22Rv1 (cell line): Measurements from ENCODE around the gene CADM1.

Source experiments
- H3K27ac ChIP-seq: fragments of 450-650 bp; 2 replicates; pipeline ENCODE4 v1.5.1; 2017
- ZFX ChIP-seq: fragments of 450-650 bp; IDR thresholded peaks from 2 replicates; pipeline ENCODE4 v1.6.1; 2017; ENCODE audit warnings: antibody characterized with exemption, borderline replicate concordance
- TF ChIP-seq, protein P1 (sequence below): fragments of 450-650 bp; IDR thresholded peaks from 2 replicates; pipeline ENCODE4 v1.5.1; 2017; ENCODE audit warnings: mild to moderate bottlenecking

Gene CADM1

GRCh38 chr11:115333121-115333520, 171.1 kb downstream of the CADM1 start:
- TF ChIP-seq ZFX = no peak
- TF ChIP-seq, protein P1, sequence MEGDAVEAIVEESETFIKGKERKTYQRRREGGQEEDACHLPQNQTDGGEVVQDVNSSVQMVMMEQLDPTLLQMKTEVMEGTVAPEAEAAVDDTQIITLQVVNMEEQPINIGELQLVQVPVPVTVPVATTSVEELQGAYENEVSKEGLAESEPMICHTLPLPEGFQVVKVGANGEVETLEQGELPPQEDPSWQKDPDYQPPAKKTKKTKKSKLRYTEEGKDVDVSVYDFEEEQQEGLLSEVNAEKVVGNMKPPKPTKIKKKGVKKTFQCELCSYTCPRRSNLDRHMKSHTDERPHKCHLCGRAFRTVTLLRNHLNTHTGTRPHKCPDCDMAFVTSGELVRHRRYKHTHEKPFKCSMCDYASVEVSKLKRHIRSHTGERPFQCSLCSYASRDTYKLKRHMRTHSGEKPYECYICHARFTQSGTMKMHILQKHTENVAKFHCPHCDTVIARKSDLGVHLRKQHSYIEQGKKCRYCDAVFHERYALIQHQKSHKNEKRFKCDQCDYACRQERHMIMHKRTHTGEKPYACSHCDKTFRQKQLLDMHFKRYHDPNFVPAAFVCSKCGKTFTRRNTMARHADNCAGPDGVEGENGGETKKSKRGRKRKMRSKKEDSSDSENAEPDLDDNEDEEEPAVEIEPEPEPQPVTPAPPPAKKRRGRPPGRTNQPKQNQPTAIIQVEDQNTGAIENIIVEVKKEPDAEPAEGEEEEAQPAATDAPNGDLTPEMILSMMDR = no peak

DNA sequence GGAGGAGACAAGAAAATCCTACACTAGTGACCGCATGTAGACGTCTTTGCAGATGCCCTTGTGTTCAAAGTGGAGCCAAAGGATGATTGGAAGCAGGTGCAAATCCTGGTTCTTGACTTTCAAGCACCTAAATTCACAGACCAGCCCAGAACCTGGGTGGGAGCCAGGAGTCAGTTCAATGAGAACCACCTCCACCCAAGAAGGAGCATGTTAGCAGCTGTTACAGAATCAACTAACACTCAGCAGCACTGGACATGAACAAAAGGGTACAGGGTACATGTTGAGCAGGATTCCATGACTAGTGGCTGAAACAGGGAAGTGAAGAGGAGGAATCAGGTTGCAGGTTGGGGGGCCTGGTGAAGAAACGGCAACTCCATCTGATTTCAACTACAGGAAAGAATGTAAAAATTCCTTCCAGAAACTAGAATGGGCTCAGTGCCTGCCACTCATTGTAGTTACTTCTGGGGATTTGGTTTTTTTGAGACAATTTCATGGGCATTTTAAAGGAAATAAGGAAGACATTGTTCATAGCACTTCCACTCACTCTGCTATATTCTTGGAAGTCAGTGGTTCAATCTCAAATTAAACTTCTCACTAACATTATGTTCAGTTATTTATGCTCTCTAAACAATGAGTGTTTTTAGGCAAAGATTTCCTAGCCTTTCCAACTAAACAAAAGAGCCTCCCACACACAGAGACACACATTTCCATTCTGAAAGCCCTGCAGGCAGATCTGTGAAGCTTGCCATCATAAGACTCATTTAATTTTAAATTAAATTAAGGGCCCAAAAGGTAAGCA, 173.3 kb downstream of the CADM1 start:
- TF ChIP-seq ZFX = no peak
- TF ChIP-seq, protein P1 = no peak
- H3K27ac ChIP-seq = no peak overlapping the region

More at GRCh38 chr11:115333121-115333520, 171.1 kb downstream of the CADM1 start:
- H3K27ac ChIP-seq = no peak overlapping the region

- no peak overlapping the region for H3K27ac ChIP-seq
- TF ChIP-seq ZFX = no peak
- TF ChIP-seq, protein P1 = no peak
These were observed 177.7 kb downstream of the CADM1 start for GRCh38 chr11:115326526-115326925.

DNA sequence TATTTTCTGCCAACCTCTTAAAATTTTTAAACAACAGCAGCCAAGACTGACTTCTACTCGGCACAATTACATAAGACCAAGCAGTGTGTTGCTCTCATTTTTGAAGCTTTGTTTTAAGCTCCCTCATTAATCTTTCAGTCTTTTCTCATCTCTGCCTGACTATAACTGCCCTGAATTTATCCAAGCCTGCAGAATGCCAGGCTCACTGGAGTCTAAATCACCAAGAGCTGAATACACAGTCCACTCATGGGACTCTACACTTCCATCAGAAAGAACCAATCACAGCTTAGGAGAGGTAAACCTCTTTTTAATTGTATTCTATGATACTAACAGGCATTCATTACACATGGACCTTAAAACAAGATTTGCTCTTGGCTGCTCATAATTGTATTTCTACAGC, 178.7 kb downstream of the CADM1 start:
- TF ChIP-seq, protein P1 = no peak
- TF ChIP-seq ZFX = no peak
- H3K27ac ChIP-seq = no peak overlapping the region

DNA sequence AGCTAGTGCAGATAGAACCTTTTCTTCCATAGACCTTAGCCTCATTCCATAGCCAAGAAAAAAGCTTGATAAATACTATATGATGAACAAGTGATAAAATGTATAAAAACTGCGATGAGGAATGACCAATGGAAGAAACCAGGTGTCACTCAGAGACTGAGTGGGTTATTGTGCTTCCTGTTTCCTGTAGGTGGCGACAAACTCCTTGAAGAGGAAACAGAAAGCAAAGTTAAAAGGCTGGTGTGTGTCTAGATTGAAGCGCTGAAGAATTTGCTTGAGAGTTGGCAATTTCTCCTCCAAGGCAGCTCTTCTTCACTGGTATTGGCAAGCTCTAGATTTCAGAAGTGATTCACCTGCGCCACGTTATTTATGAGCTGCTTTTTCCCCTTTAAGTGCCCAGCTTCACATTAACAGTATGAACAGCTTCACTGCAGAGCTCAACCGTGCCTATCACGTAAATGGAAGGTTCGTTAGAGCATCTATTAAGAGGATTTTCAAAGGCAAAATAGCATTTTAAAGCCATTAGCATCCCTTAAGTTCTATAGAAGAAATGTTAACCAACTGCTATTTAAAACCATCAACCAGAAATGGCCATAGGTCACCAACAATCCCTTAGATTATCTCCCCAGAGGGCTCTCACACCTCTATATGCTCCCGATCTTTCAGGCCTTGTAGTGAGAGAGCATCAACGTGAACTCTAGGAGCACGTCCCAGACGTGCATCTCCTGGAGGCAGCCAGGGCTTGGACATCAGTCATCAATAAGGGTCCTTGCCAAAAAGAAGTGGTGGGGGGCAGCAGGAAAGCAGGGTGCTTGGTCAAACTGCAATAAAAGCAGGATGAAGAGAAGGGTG, 179.4 kb downstream of the CADM1 start:
- no peak for TF ChIP-seq ZFX
- TF ChIP-seq, protein P1 = peak; percentile 86
- H3K27ac ChIP-seq = no peak overlapping the region

- no peak overlapping the region for H3K27ac ChIP-seq
- no peak for TF ChIP-seq ZFX
- TF ChIP-seq, protein P1 = no peak
These were observed 181.5 kb downstream of the CADM1 start for GRCh38 chr11:115322553-115323203.
